CD14-positive monocyte (primary cell): Measurements from ENCODE around the gene SLC44A2. TPM values are rescaled to one million over a fixed set of nuclear protein-coding genes. Genes with fewer than 3 reads are reported as not detected.

ENCODE experiments used
- DNase-seq, 3 donors: peaks; one replicate each; pipeline ENCODE4 v3.0.0-alpha.2; 2011 to 2022
- H2AFZ ChIP-seq: 2 replicates; pipeline ENCODE4 v1.6.0; 2012; ENCODE audit warnings: mild to moderate bottlenecking, low read depth, low read length, inconsistent platforms; ENCODE audit not compliant: insufficient read depth, poor library complexity, severe bottlenecking
- H3K27ac ChIP-seq, 2 donors: 1 replicate in 1 of 2; 2 replicates in 1 of 2; pipeline ENCODE4 v1.5.1; 2012 to 2013; ENCODE audit warnings: low read length in 2 of 2, control low read depth in 1 of 2, inconsistent platforms in 1 of 2, low read depth in 1 of 2, mild to moderate bottlenecking in 1 of 2
- H3K27me3 ChIP-seq, 2 donors: one replicate each; pipeline versions ENCODE4 v1.6.0 to v1.6.1; 2011 to 2013; ENCODE audit warnings: low read length in 2 of 2; ENCODE audit not compliant: control insufficient read depth in 2 of 2, insufficient read depth in 2 of 2
- H3K36me3 ChIP-seq, 2 donors: replicated peaks in 1 of 2; 1 replicate in 1 of 2; 2 replicates in 1 of 2; pipeline versions ENCODE4 v1.5.1 to v1.6.1; 2012 to 2013; ENCODE audit warnings: low read length in 2 of 2, control low read depth in 1 of 2, inconsistent platforms in 1 of 2, mild to moderate bottlenecking in 1 of 2; ENCODE audit not compliant: insufficient read depth in 2 of 2, control insufficient read depth in 1 of 2
- H3K4me1 ChIP-seq, 2 donors: 1 replicate in 1 of 2; 2 replicates in 1 of 2; pipeline versions ENCODE4 v1.5.1 to v1.6.1; 2012 to 2013; ENCODE audit warnings: low read length in 2 of 2, control low read depth in 1 of 2, inconsistent platforms in 1 of 2, mild to moderate bottlenecking in 1 of 2, moderate library complexity in 1 of 2; ENCODE audit not compliant: insufficient read depth in 2 of 2, control insufficient read depth in 1 of 2
- H3K4me2 ChIP-seq: replicated peaks from 2 replicates; pipeline ENCODE3; 2012; ENCODE audit warnings: low read length, moderate library complexity, mild to moderate bottlenecking; ENCODE audit not compliant: poor library complexity, severe bottlenecking; ENCODE audit errors: extremely low read depth
- H3K4me3 ChIP-seq, 3 experiments: fragments of 200-600 bp in 1 of 3; sonication (generic) in 1 of 3; replicated peaks in 1 of 3; 1 replicate in 2 of 3; 2 replicates in 1 of 3; pipeline ENCODE4 v1.5.1; 2011 to 2013; ENCODE audit warnings: low read length in 3 of 3, mild to moderate bottlenecking in 3 of 3, control low read depth in 2 of 3, low read depth in 2 of 3, inconsistent platforms in 1 of 3, moderate library complexity in 1 of 3
- H3K79me2 ChIP-seq: 2 replicates; pipeline ENCODE4 v1.6.0; 2012; ENCODE audit warnings: mild to moderate bottlenecking, control low read depth, inconsistent platforms, low read length, moderate library complexity; ENCODE audit not compliant: insufficient read depth
- H3K9ac ChIP-seq: 2 replicates; pipeline ENCODE4 v1.6.0; 2017; ENCODE audit warnings: low read length, mild to moderate bottlenecking; ENCODE audit not compliant: insufficient read depth, poor library complexity, severe bottlenecking
- H3K9me3 ChIP-seq, 2 donors: replicated peaks in 1 of 2; 1 replicate in 1 of 2; 2 replicates in 1 of 2; pipeline versions ENCODE4 v1.5.1 to v1.6.1; 2012 to 2013; ENCODE audit warnings: low read length in 2 of 2, control low read depth in 1 of 2; ENCODE audit not compliant: control insufficient read depth in 1 of 2, insufficient read depth in 1 of 2
- H4K20me1 ChIP-seq: 2 replicates; pipeline ENCODE4 v1.6.0; 2012; ENCODE audit warnings: mild to moderate bottlenecking, low read length, control low read depth, moderate library complexity; ENCODE audit not compliant: insufficient read depth
- H3K27ac Mint-ChIP-seq, 7 donors: one replicate each; pipeline ENCODE4 v1.8.0; 2020; ENCODE audit warnings: mild to moderate bottlenecking in 7 of 7, mixed read lengths in 7 of 7, moderate library complexity in 6 of 7, inconsistent platforms in 2 of 7
- H3K27me3 Mint-ChIP-seq, 3 donors: one replicate each; pipeline ENCODE4 v1.8.0; 2021 to 2022; ENCODE audit warnings: low read depth in 3 of 3, mild to moderate bottlenecking in 3 of 3, mixed read lengths in 3 of 3, moderate library complexity in 3 of 3, inconsistent platforms in 1 of 3
- H3K36me3 Mint-ChIP-seq, 2 donors: one replicate each; pipeline ENCODE4 v1.8.0; 2020; ENCODE audit warnings: mixed read lengths in 2 of 2, inconsistent platforms in 1 of 2, mild to moderate bottlenecking in 1 of 2
- H3K4me1 Mint-ChIP-seq: one replicate; pipeline ENCODE4 v1.8.0; 2020; ENCODE audit warnings: mild to moderate bottlenecking, mixed read lengths
- H3K4me3 Mint-ChIP-seq, 2 donors: one replicate each; pipeline ENCODE4 v1.8.0; 2020; ENCODE audit warnings: mild to moderate bottlenecking in 2 of 2, mixed read lengths in 2 of 2, moderate library complexity in 1 of 2
- H3K9me3 Mint-ChIP-seq, 7 donors: one replicate each; pipeline ENCODE4 v1.8.0; 2020 to 2022; ENCODE audit warnings: mixed read lengths in 7 of 7, mild to moderate bottlenecking in 6 of 7, moderate library complexity in 6 of 7, inconsistent platforms in 2 of 7
- CTCF ChIP-seq: fragments of 200-600 bp; IDR thresholded peaks from one replicate; pipeline ENCODE4 v1.8.0; 2022; ENCODE audit warnings: antibody characterized with exemption, mild to moderate bottlenecking
- WGBS: methylation state at CpG from one replicate; pipeline ENCODE4 v1.1.5; 2013; ENCODE audit warnings: missing lambda C conversion rate; ENCODE audit not compliant: insufficient coverage; 5-methylcytosine and 5-hydroxymethylcytosine counted together
- intact Hi-C, 2 donors: fragments of 100-400 bp; cut with micrococcal nuclease; formaldehyde crosslinking; loops; one replicate each; pipeline versions ENCODE4 v1.15.0 to v1.15.1; 2023
- polyA plus RNA-seq, 3 donors: library from polyadenylated mRNA; depleted of rRNA in 1 of 3; unstranded in 2 of 3; stranded (reverse) in 1 of 3; fragments of 300-500 nt in 2 of 3; fragments of >200 nt in 1 of 3; fragmentation: Illumina TruSeq in 2 of 3; gene quantifications; 1 replicate in 2 of 3; 2 replicates in 1 of 3; pipeline ENCODE4 v1.2.3, GENCODE V29; 2012 to 2021

The SLC44A2 gene
- polyA plus RNA-seq, 3 donors, result 43.5 to 95.9 (median 69.4) TPM

- no peak for TF ChIP-seq CTCF
- intact Hi-C loops, result no loop called here
- H2AFZ ChIP-seq, result no peak overlapping the region
- Mint-ChIP-seq H3K4me3 (no peak overlapping the region), H3K4me1 (no peaks in the 10 kb centered on the region), H3K27ac (peak overlapping the region in 1 of 7 donors; percentile 58), H3K36me3 (peaks cover 89 to 98% of the 10 kb centered on the region in 2 donors), H3K9me3 (no peaks in the 10 kb centered on the region), H3K27me3 (no peaks in the 10 kb centered on the region)
- no peak overlapping the region for H3K9ac ChIP-seq
- 96% methylated on average over 16 of the region's 21 CpGs for WGBS
- H4K20me1 ChIP-seq, result peaks cover 38% of the 10 kb centered on the region
- H3K79me2 ChIP-seq, result peaks cover 20% of the 10 kb centered on the region
- H3K9me3 ChIP-seq, result no peaks in the 10 kb centered on the region
- H3K4me3 ChIP-seq, result no peak overlapping the region
- H3K4me2 ChIP-seq, result no peak overlapping the region
- H3K4me1 ChIP-seq, result no peaks in the 10 kb centered on the region
- no peak for DNase-seq
- H3K27ac ChIP-seq, result no peak overlapping the region
- peaks cover 99 to 100% of the 10 kb centered on the region in 2 donors for H3K36me3 ChIP-seq
- H3K27me3 ChIP-seq, result no peaks in the 10 kb centered on the region
Measured at GRCh38 chr19:10683582-10683981, 58.2 kb downstream of the SLC44A2 start.

DNA sequence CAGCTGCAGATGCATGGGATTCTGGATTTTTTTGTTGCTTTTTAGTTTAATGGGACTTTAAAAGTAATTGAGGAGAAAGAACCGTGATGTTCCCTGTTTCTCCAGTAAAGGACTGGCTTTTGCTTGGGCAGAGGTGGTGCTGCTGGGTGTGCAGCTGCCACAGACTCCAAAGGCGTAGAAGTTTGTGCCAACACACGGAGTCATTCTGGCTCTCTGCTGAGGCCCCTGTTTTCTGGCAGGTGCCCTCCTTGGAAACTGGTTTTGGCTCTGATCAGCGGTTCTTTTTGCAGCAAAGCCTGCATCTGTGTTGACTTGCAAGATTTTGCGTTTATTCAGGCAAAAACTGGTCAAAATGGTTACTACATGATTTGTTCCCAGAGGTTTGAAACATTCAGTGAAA lies 59.9 kb downstream of the SLC44A2 start:
- WGBS, result 100% methylated on average over 5 of the region's 5 CpGs
- Histone ChIP-seq H3K4me3 (no peak overlapping the region), H3K36me3 (peaks cover 99 to 100% of the 10 kb centered on the region in 2 donors), H4K20me1 (peaks cover 40% of the 10 kb centered on the region), H3K9me3 (no peaks in the 10 kb centered on the region), H3K4me2 (no peak overlapping the region), H3K4me1 (no peaks in the 10 kb centered on the region), H2AFZ (no peak overlapping the region), H3K9ac (no peak overlapping the region), H3K79me2 (peaks cover 12% of the 10 kb centered on the region), H3K27ac (no peak overlapping the region), H3K27me3 (no peaks in the 10 kb centered on the region)
- no peaks in the 10 kb centered on the region for H3K9me3 Mint-ChIP-seq
- intact Hi-C loops, result no loop called here
- no peak for TF ChIP-seq CTCF
- peaks cover 88 to 98% of the 10 kb centered on the region in 2 donors for H3K36me3 Mint-ChIP-seq
- H3K4me1 Mint-ChIP-seq, result no peaks in the 10 kb centered on the region
- no peak overlapping the region for H3K27ac Mint-ChIP-seq
- H3K27me3 Mint-ChIP-seq, result no peaks in the 10 kb centered on the region
- no peak overlapping the region for H3K4me3 Mint-ChIP-seq
- no peak for DNase-seq
